K562 (cell line): ENCODE data around the gene FSTL4. TPM values are rescaled to one million over a fixed set of nuclear protein-coding genes. Genes with fewer than 3 reads are reported as not detected.

Experiments used
- ATAC-seq: fragments of 200-7000 bp; cut with Tn5 transposase; 3 replicates; pipeline ENCODE4 v1.9.1; 2020; ENCODE audit warnings: moderate library complexity
- BruUV-seq: library from RNA; stranded (reverse); fragments of 400-500 nt; replicated peaks from 2 replicates; lab custom pipeline; 2021; lab: Mats Ljungman, UMichigan
- CTCF ChIA-PET: fragments of 300-600 bp; formaldehyde crosslinking; extraction: SDS; loops from one replicate; lab custom pipeline; 2021; ENCODE audit warnings: low intra/inter-chr PET ratio; lab: Yijun Ruan, JAX
- POLR2A ChIA-PET: fragments of 300-600, 350-650 bp; sonication (Branson Sonifier 250); formaldehyde crosslinking; extraction: SDS; loops from one replicate; lab custom pipeline; 2021; ENCODE audit warnings: antibody characterized with exemption, inconsistent platforms; lab: Yijun Ruan, JAX
- DNase-seq, 4 experiments: peaks; one replicate each; pipeline versions ENCODE4 v3.0.0 to v3.0.0-alpha.2; 2011 to 2018; ENCODE audit warnings: low spot score in 3 of 4, mixed read lengths in 3 of 4; ENCODE audit errors: extremely low read depth in 1 of 4
- FAIRE-seq: peaks from 2 replicates; lab custom pipeline; 2011; peaks lifted over from hg19 to GRCh38; lab: Jason Lieb, UNC
- H2AFZ ChIP-seq: 2 replicates; pipeline ENCODE4 v1.6.0; 2011; ENCODE audit warnings: low read depth, low read length, control low read depth, inconsistent platforms
- H3K27ac ChIP-seq: fragments of 200-600 bp; 3 replicates; pipeline ENCODE4 v1.8.0; 2011; ENCODE audit warnings: low read depth, mild to moderate bottlenecking, control low read depth, inconsistent platforms, low read length, moderate library complexity, mixed read lengths; ENCODE audit errors: extremely low read depth
- H3K27me3 ChIP-seq, 2 experiments: fragments of 300-600 bp in 1 of 2; 2 replicates in 1 of 2; 3 replicates in 1 of 2; pipeline versions ENCODE4 v1.6.0 to v1.8.0; 2011; ENCODE audit warnings: inconsistent platforms in 2 of 2, low read length in 2 of 2, mild to moderate bottlenecking in 1 of 2, mixed read lengths in 1 of 2, moderate library complexity in 1 of 2; ENCODE audit not compliant: control insufficient read depth in 2 of 2, insufficient read depth in 2 of 2
- H3K36me3 ChIP-seq: fragments of 300-600 bp; 3 replicates; pipeline ENCODE4 v1.8.0; 2011; ENCODE audit warnings: mild to moderate bottlenecking, low read length, inconsistent platforms; ENCODE audit not compliant: control insufficient read depth, insufficient read depth
- H3K4me1 ChIP-seq, 2 experiments: fragments of 200-600 bp in 1 of 2; replicated peaks in 1 of 2; 2 replicates in 1 of 2; 3 replicates in 1 of 2; pipeline versions ENCODE4 v1.5.1 to v1.8.0; 2011; ENCODE audit warnings: inconsistent platforms in 2 of 2, low read length in 2 of 2, mild to moderate bottlenecking in 1 of 2, mixed read lengths in 1 of 2, moderate library complexity in 1 of 2; ENCODE audit not compliant: control insufficient read depth in 2 of 2, insufficient read depth in 2 of 2
- H3K4me2 ChIP-seq: 2 replicates; pipeline ENCODE4 v1.6.1; 2011; ENCODE audit warnings: low read length, control low read depth, inconsistent platforms, mixed read lengths; ENCODE audit not compliant: insufficient read depth
- H3K4me3 ChIP-seq: fragments of 200-600 bp; sonication (generic), shearing (Covaris generic); 2 replicates; pipeline ENCODE4 v1.5.1; 2016; ENCODE audit warnings: control low read depth, inconsistent platforms
- H3K79me2 ChIP-seq: fragments of 200-600 bp; 3 replicates; pipeline ENCODE4 v1.8.0; 2011; ENCODE audit warnings: low read length, inconsistent platforms; ENCODE audit not compliant: control insufficient read depth, insufficient read depth
- H3K9ac ChIP-seq, 2 experiments: 2 replicates each; pipeline versions ENCODE4 v1.6.0 to v1.6.1; 2011; ENCODE audit warnings: low read depth in 2 of 2, low read length in 2 of 2, control low read depth in 1 of 2, inconsistent platforms in 1 of 2, mild to moderate bottlenecking in 1 of 2, mixed read lengths in 1 of 2; ENCODE audit not compliant: insufficient read depth in 1 of 2
- H3K9me1 ChIP-seq: one replicate; pipeline ENCODE4 v1.6.0; 2011; ENCODE audit warnings: inconsistent platforms, mild to moderate bottlenecking, low read length, moderate library complexity; ENCODE audit not compliant: control insufficient read depth, insufficient read depth
- H3K9me3 ChIP-seq: replicated peaks from 2 replicates; pipeline ENCODE4 v1.5.1; 2011; ENCODE audit warnings: low read depth, low read length, inconsistent platforms; ENCODE audit not compliant: control insufficient read depth, insufficient read depth
- H4K20me1 ChIP-seq: replicated peaks from 2 replicates; pipeline ENCODE4 v1.6.1; 2011; ENCODE audit warnings: low read length, inconsistent platforms, mixed read lengths; ENCODE audit not compliant: control insufficient read depth, insufficient read depth
- KAT2B ChIP-seq: IDR thresholded peaks from one replicate; pipeline ENCODE4 v1.6.1; 2012; ENCODE audit warnings: low read depth, mild to moderate bottlenecking, control low read depth, inconsistent platforms, low read length, moderate library complexity
- MAFF ChIP-seq: IDR thresholded peaks from 2 replicates; pipeline ENCODE4 v1.6.1; 2012; ENCODE audit warnings: low read length, improper control_type of control experiment
- POLR2H ChIP-seq: IDR thresholded peaks from 2 replicates; pipeline ENCODE4 v1.6.1; 2016; ENCODE audit warnings: missing genetic modification characterization, low read depth, mild to moderate bottlenecking, control low read depth, missing compliant biosample characterization, moderate library complexity
- RFX7 ChIP-seq: fragments of 250-450 bp; sonication (Bioruptor Pico); IDR thresholded peaks from 2 replicates; pipeline ENCODE4 v1.5.1; 2021; ENCODE audit warnings: mild to moderate bottlenecking
- SMAD4 ChIP-seq: fragments of 250-450 bp; sonication (Bioruptor Pico); conservative IDR thresholded peaks from 2 replicates; pipeline ENCODE4 v1.8.0; 2021; ENCODE audit warnings: inconsistent platforms, mild to moderate bottlenecking, moderate library complexity
- TARDBP ChIP-seq: fragments of 450-650 bp; IDR thresholded peaks from 2 replicates; pipeline ENCODE4 v1.6.1; 2016
- TCF7L2 ChIP-seq: fragments of 150-350 bp; IDR thresholded peaks from 2 replicates; pipeline ENCODE4 v1.6.1; 2016; ENCODE audit warnings: low read depth, mild to moderate bottlenecking, low read length, moderate library complexity
- WHSC1 ChIP-seq: IDR thresholded peaks from one replicate; pipeline ENCODE4 v1.6.1; 2012; ENCODE audit warnings: low read length, control low read depth, inconsistent platforms
- ZNF121 ChIP-seq: sonication (generic); formaldehyde crosslinking; conservative IDR thresholded peaks from 2 replicates; pipeline ENCODE4 v1.8.0; 2022; ENCODE audit warnings: missing genetic modification reagents
- ZNF699 ChIP-seq: fragments of 250-450 bp; sonication (Bioruptor Pico); IDR thresholded peaks from 2 replicates; pipeline ENCODE4 v1.8.0; 2021; ENCODE audit warnings: mild to moderate bottlenecking, moderate library complexity; ENCODE audit not compliant: insufficient replicate concordance
- WGBS: fragments of 100-300 bp; shearing (Covaris generic); methylation state at CpG from one replicate; pipeline ENCODE4 v1.1.6; 2016; ENCODE audit warnings: low coverage, mixed read lengths; ENCODE audit not compliant: insufficient coverage; ENCODE audit errors: missing lambda C conversion rate; 5-methylcytosine and 5-hydroxymethylcytosine counted together
- in situ Hi-C: fragments of 300-500 bp; cut with MboI; formaldehyde crosslinking; loops from 4 replicates; pipeline ENCODE4 v1.15.0; 2018; ENCODE audit warnings: inconsistent platforms, mixed read lengths
- intact Hi-C: fragments of 100-400 bp; cut with micrococcal nuclease; formaldehyde crosslinking; loops from 2 replicates; pipeline ENCODE4 v1.14.2; 2022
- polyA plus RNA-seq, 8 experiments: library from polyadenylated mRNA; depleted of rRNA in 4 of 8; stranded (reverse) in 5 of 8; unstranded in 3 of 8; fragments of >200 nt; fragmentation: Nextera tagmentation in 2 of 8; fragmentation: Illumina TruSeq in 1 of 8; extraction: Ambion mirVana in 2 of 8; extraction: Trizol in 1 of 8; gene quantifications; 2 replicates each; pipeline versions ENCODE4 v1.2.1 to v1.2.3, GENCODE V29; 2011 to 2014; ENCODE audit warnings: inconsistent platforms in 1 of 8, missing spikeins in 1 of 8
- total RNA-seq, 7 experiments: library from RNA; depleted of rRNA in 6 of 7; stranded (reverse); fragments of >200 nt in 6 of 7; fragmentation: Illumina TruSeq in 2 of 7; extraction: Trizol in 2 of 7; gene quantifications; 2 replicates each; pipeline versions ENCODE4 v1.2.1 to v1.2.3, GENCODE V29; 2011 to 2021; ENCODE audit warnings: low replicate concordance in 1 of 7
- TF ChIP-seq, protein P1 (sequence below), 3 experiments: IDR thresholded peaks in 2 of 3; conservative IDR thresholded peaks in 1 of 3; 2 replicates each; pipeline ENCODE4 v1.5.1; 2011 to 2012; ENCODE audit warnings: low read length in 3 of 3, mild to moderate bottlenecking in 3 of 3, control low read depth in 2 of 3, improper control_type of control experiment in 1 of 3, inconsistent platforms in 1 of 3, low read depth in 1 of 3, mixed read lengths in 1 of 3, moderate library complexity in 1 of 3; ENCODE audit not compliant: insufficient read depth in 2 of 3
- TF ChIP-seq, protein P2 (sequence below): sonication (generic); formaldehyde crosslinking; IDR thresholded peaks from 2 replicates; pipeline ENCODE4 v1.8.1; 2023; ENCODE audit warnings: missing genetic modification reagents, mild to moderate bottlenecking, borderline replicate concordance
- TF ChIP-seq, protein P3 (sequence below): fragments of 250-450 bp; sonication (Bioruptor Pico); IDR thresholded peaks from 2 replicates; pipeline ENCODE4 v1.4.0; 2020; ENCODE audit warnings: borderline replicate concordance

The FSTL4 gene
- total and polyA plus RNA-seq, 9 of the 15 experiments (the other 6 are each of a cell fraction or from before 2014, with no cell fraction given), result 0.08 to 0.18 (median 0.10) TPM; not detected in 5

DNA sequence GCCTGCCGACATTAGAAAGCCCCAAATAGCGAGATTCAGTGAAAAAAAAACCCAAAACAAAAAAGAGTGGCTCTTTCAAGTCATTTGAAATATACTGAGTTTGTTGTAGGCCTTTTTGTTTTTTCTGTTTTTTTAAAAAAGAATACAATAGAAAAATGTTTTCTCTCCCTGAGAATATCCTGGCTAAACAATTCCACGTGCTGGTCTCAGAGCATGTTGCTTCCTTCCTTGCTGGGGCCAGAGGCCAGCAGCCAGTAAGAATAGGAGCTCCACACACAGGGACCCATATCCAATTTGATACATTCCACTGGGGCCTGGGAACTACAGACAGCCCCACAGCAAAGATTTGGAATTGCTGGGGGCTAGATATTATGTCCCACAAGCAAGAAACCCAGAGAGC, 369.1 kb downstream of the FSTL4 start:
- Histone ChIP-seq H3K4me3 (no peak overlapping the region), H3K79me2 (no peaks in the 10 kb centered on the region), H3K27ac (no peak overlapping the region), H3K36me3 (no peaks in the 10 kb centered on the region), H3K9me1 (peaks cover 3% of the 10 kb centered on the region), H3K9me3 (no peaks in the 10 kb centered on the region; the same call in 1 of the 2 replicates), H3K27me3 (no peaks in the 10 kb centered on the region), H3K4me2 (no peak overlapping the region), H3K9ac (no peak overlapping the region), H2AFZ (no peak overlapping the region), H4K20me1 (no peaks in the 10 kb centered on the region), H3K4me1 (peaks cover 31 to 47% of the 10 kb centered on the region in 2 experiments)
- TF ChIP-seq RFX7 (no peak), TCF7L2 (no peak), POLR2H (tag) (no peak), WHSC1 (no peak), MAFF (no peak), ZNF699 (no peak), SMAD4 (CRISPR knock-in tag) (no peak), KAT2B (no peak), ZNF121 (CRISPR knock-in tag) (no peak), TARDBP (no peak)
- TF ChIP-seq, protein P1, sequence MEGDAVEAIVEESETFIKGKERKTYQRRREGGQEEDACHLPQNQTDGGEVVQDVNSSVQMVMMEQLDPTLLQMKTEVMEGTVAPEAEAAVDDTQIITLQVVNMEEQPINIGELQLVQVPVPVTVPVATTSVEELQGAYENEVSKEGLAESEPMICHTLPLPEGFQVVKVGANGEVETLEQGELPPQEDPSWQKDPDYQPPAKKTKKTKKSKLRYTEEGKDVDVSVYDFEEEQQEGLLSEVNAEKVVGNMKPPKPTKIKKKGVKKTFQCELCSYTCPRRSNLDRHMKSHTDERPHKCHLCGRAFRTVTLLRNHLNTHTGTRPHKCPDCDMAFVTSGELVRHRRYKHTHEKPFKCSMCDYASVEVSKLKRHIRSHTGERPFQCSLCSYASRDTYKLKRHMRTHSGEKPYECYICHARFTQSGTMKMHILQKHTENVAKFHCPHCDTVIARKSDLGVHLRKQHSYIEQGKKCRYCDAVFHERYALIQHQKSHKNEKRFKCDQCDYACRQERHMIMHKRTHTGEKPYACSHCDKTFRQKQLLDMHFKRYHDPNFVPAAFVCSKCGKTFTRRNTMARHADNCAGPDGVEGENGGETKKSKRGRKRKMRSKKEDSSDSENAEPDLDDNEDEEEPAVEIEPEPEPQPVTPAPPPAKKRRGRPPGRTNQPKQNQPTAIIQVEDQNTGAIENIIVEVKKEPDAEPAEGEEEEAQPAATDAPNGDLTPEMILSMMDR (IDR thresholded peaks at IDR 0.05 in 2 of 3, conservative IDR thresholded peaks at IDR 0.05 in 1 of 3; ENCODE audit: insufficient read depth in 2 of 3, low read depth in 1 of 3, low read length in 3 of 3), result no peak
- TF ChIP-seq, protein P2, sequence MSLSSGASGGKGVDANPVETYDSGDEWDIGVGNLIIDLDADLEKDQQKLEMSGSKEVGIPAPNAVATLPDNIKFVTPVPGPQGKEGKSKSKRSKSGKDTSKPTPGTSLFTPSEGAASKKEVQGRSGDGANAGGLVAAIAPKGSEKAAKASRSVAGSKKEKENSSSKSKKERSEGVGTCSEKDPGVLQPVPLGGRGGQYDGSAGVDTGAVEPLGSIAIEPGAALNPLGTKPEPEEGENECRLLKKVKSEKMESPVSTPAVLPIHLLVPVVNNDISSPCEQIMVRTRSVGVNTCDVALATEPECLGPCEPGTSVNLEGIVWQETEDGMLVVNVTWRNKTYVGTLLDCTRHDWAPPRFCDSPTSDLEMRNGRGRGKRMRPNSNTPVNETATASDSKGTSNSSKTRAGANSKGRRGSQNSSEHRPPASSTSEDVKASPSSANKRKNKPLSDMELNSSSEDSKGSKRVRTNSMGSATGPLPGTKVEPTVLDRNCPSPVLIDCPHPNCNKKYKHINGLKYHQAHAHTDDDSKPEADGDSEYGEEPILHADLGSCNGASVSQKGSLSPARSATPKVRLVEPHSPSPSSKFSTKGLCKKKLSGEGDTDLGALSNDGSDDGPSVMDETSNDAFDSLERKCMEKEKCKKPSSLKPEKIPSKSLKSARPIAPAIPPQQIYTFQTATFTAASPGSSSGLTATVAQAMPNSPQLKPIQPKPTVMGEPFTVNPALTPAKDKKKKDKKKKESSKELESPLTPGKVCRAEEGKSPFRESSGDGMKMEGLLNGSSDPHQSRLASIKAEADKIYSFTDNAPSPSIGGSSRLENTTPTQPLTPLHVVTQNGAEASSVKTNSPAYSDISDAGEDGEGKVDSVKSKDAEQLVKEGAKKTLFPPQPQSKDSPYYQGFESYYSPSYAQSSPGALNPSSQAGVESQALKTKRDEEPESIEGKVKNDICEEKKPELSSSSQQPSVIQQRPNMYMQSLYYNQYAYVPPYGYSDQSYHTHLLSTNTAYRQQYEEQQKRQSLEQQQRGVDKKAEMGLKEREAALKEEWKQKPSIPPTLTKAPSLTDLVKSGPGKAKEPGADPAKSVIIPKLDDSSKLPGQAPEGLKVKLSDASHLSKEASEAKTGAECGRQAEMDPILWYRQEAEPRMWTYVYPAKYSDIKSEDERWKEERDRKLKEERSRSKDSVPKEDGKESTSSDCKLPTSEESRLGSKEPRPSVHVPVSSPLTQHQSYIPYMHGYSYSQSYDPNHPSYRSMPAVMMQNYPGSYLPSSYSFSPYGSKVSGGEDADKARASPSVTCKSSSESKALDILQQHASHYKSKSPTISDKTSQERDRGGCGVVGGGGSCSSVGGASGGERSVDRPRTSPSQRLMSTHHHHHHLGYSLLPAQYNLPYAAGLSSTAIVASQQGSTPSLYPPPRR (CRISPR knock-in tag), result no peak
- TF ChIP-seq, protein P3, sequence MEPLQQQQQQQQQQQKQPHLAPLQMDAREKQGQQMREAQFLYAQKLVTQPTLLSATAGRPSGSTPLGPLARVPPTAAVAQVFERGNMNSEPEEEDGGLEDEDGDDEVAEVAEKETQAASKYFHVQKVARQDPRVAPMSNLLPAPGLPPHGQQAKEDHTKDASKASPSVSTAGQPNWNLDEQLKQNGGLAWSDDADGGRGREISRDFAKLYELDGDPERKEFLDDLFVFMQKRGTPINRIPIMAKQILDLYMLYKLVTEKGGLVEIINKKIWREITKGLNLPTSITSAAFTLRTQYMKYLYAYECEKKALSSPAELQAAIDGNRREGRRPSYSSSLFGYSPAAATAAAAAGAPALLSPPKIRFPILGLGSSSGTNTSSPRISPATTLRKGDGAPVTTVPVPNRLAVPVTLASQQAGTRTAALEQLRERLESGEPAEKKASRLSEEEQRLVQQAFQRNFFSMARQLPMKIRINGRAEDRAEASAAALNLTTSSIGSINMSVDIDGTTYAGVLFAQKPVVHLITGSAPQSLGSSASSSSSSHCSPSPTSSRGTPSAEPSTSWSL (CRISPR knock-in tag), result no peak
- DNase-seq (no peak), FAIRE-seq (no peak), ATAC-seq (no peak)
- intact Hi-C loops, result no loop called here
- WGBS, result 59% methylated on average over 3 of the region's 3 CpGs
- CTCF ChIA-PET, result no interaction called here
- BruUV-seq, result no TSS peak
- in situ Hi-C loops, result no loop called here
- POLR2A ChIA-PET, result interaction anchor here (1.0 kb wide), 1 partner anchor 22 kb away, joined by 7 read pairs; no protein-coding TSS in a partner anchor
